SK-N-SH treated with all-trans-retinoic acid at 6 μM for 48 hours (cell line): Measurements from ENCODE around the gene CCRL2.

Experiments used
- ESRRG ChIP-seq: fragments of 250-450 bp; sonication (Bioruptor Pico); IDR thresholded peaks from 2 replicates; pipeline ENCODE4 v1.6.1; 2021; ENCODE audit warnings: mild to moderate bottlenecking
- PATZ1 ChIP-seq: fragments of 250-450 bp; sonication (Bioruptor Pico); IDR thresholded peaks from 2 replicates; pipeline ENCODE4 v1.8.0; 2020; ENCODE audit warnings: mild to moderate bottlenecking, moderate library complexity, borderline replicate concordance
- PPARA ChIP-seq: fragments of 250-450 bp; sonication (Bioruptor Pico); IDR thresholded peaks from 2 replicates; pipeline ENCODE4 v1.5.0; 2020; ENCODE audit warnings: mild to moderate bottlenecking, borderline replicate concordance
- RARB ChIP-seq: fragments of 250-450 bp; sonication (Bioruptor Pico); IDR thresholded peaks from 2 replicates; pipeline ENCODE4 v1.8.0; 2021; ENCODE audit warnings: mild to moderate bottlenecking, moderate library complexity
- ZFP30 ChIP-seq: fragments of 450-650 bp; formaldehyde crosslinking; IDR thresholded peaks from 2 replicates; pipeline ENCODE4 v1.5.0; 2022; ENCODE audit warnings: mild to moderate bottlenecking, moderate library complexity
- ZNF8 ChIP-seq: fragments of 450-650 bp; formaldehyde crosslinking; IDR thresholded peaks from 2 replicates; pipeline ENCODE4 v1.5.0; 2020; ENCODE audit warnings: mild to moderate bottlenecking, moderate library complexity

- TF ChIP-seq PATZ1 (CRISPR knock-in tag) (no peak), RARB (no peak), ZFP30 (CRISPR knock-in tag) (no peak), ZNF8 (CRISPR knock-in tag) (no peak), ESRRG (CRISPR knock-in tag) (no peak), PPARA (CRISPR knock-in tag) (no peak)
Measured at GRCh38 chr3:46358466-46358865, 48.6 kb upstream of the CCRL2 start.
